ENCODE data around the gene TMEM187.

The TMEM187 gene

GRCh38 chrX:154020536-154021115 is 48.1 kb downstream of the TMEM187 start:
- DNase-seq (ENCODE audit: low read depth), result no peak

GRCh38 chrX:154021131-154021611 is 48.6 kb downstream of the TMEM187 start:
- DNase-seq (ENCODE audit: low read depth), result no peak

- DNase-seq (ENCODE audit: low read depth), result no peak
These were observed 49.6 kb downstream of the TMEM187 start for GRCh38 chrX:154022108-154022507.

- DNase-seq (ENCODE audit: low read depth), result no peak
These were observed 50.9 kb downstream of the TMEM187 start for GRCh38 chrX:154023276-154024000.

- no peak for DNase-seq (ENCODE audit: low read depth)
These were observed 51.7 kb downstream of the TMEM187 start for GRCh38 chrX:154024271-154024670.

- DNase-seq (ENCODE audit: low read depth), result no peak
These were observed 52.7 kb downstream of the TMEM187 start for GRCh38 chrX:154025230-154025629.

- DNase-seq (ENCODE audit: low read depth), result no peak
These were observed 53.8 kb downstream of the TMEM187 start for GRCh38 chrX:154026136-154027021.

GRCh38 chrX:154027022-154027402 is 54.5 kb downstream of the TMEM187 start:
- DNase-seq (ENCODE audit: low read depth), result no peak

GRCh38 chrX:154027986-154028385 is 55.4 kb downstream of the TMEM187 start:
- DNase-seq (ENCODE audit: low read depth), result no peak

- DNase-seq (ENCODE audit: low read depth), result no peak
These were observed 56.1 kb downstream of the TMEM187 start for GRCh38 chrX:154028502-154029184.

- no peak for DNase-seq (ENCODE audit: low read depth)
These were observed 56.9 kb downstream of the TMEM187 start for GRCh38 chrX:154029439-154029838.

- DNase-seq (ENCODE audit: low read depth), result no peak
These were observed 57.7 kb downstream of the TMEM187 start for GRCh38 chrX:154030266-154030665.

GRCh38 chrX:154030715-154031305 is 58.3 kb downstream of the TMEM187 start:
- no peak for DNase-seq (ENCODE audit: low read depth)

- no peak for DNase-seq (ENCODE audit: low read depth)
These were observed 59.6 kb downstream of the TMEM187 start for GRCh38 chrX:154032160-154032559.

GRCh38 chrX:154032653-154033052 is 60.1 kb downstream of the TMEM187 start:
- DNase-seq (ENCODE audit: low read depth), result no peak
